ENCODE data around the gene E2F4.

- TF ChIP-seq CTCF (IDR thresholded peaks at IDR 0.05), result no peak
- no peak for TF ChIP-seq EZH2 (IDR thresholded peaks at IDR 0.05; ENCODE audit: borderline replicate concordance, insufficient read depth, low read depth, low read length, poor library complexity, severe bottlenecking)
Observed at GRCh38 chr16:67226295-67226803, 34.4 kb downstream of the E2F4 start.
